SK-N-MC (cell line): ENCODE measurements around the gene UTP25.

Experiments
- DNase-seq: peaks from one replicate; pipeline ENCODE4 v3.0.0-alpha.2; 2011; ENCODE audit warnings: low read depth, low spot score
- H3K27ac ChIP-seq: fragments of 200-600 bp; sonication (generic); 2 replicates; pipeline ENCODE4 v1.5.1; 2016; ENCODE audit warnings: mixed run types
- H3K36me3 ChIP-seq: fragments of 200-600 bp; sonication (generic); 2 replicates; pipeline ENCODE4 v1.6.1; 2017; ENCODE audit warnings: antibody characterized with exemption, low read length, mixed read lengths; ENCODE audit not compliant: insufficient read depth
- H3K4me3 ChIP-seq: fragments of 200-600 bp; sonication (generic); 2 replicates; pipeline ENCODE4 v1.5.1; 2016
- H3K9ac ChIP-seq: fragments of 200-600 bp; sonication (generic); 2 replicates; pipeline ENCODE4 v1.8.0; 2017; ENCODE audit warnings: mixed run types, mixed read lengths; ENCODE audit not compliant: insufficient read length
- H3K9me3 ChIP-seq: fragments of 200-600 bp; sonication (generic); 2 replicates; pipeline ENCODE4 v1.6.1; 2017; ENCODE audit warnings: low read depth, mild to moderate bottlenecking, antibody characterized with exemption, low read length, moderate library complexity, mixed read lengths
- EZH2 ChIP-seq: fragments of 200-600 bp; sonication (generic); IDR thresholded peaks from one replicate; pipeline ENCODE4 v1.6.1; 2017; ENCODE audit warnings: antibody characterized with exemption
- FOXP2 ChIP-seq: optimal IDR thresholded peaks from 2 replicates; pipeline ENCODE3; 2011; ENCODE audit warnings: mild to moderate bottlenecking, moderate library complexity; ENCODE audit not compliant: insufficient read depth; ENCODE audit errors: extremely low read length, control extremely low read depth
- POLR2AphosphoS5 ChIP-seq: IDR thresholded peaks from 2 replicates; pipeline ENCODE4 v1.6.1; 2012; ENCODE audit warnings: mild to moderate bottlenecking, low read depth, low read length, borderline replicate concordance

Gene UTP25

GRCh38 chr1:209827384-209828262 lies at the start of gene UTP25:
TSS of gene UTP25 (plus strand) at chr1:209827972. CDS start at chr1:209828064, 92 bp downstream.
- DNase-seq: peak; percentile 95
- peak; percentile 81 for TF ChIP-seq POLR2AphosphoS5
- peak; percentile 17 for TF ChIP-seq FOXP2
- TF ChIP-seq EZH2: no peak
- Histone ChIP-seq H3K9me3 (no peaks in the 10 kb centered on the region), H3K4me3 (peak within 1 kb of the TSS; percentile 93), H3K36me3 (peaks cover 21% of the 10 kb centered on the region), H3K27ac (peak within 1 kb of the TSS; percentile 23; the same call in 1 of the 2 replicates), H3K9ac (peak within 1 kb of the TSS; percentile 70)

- H3K9ac ChIP-seq: no peak overlapping the region
- no peak for DNase-seq
- no peak overlapping the region for H3K27ac ChIP-seq
- TF ChIP-seq POLR2AphosphoS5: no peak
- TF ChIP-seq FOXP2: no peak
- no peak for TF ChIP-seq EZH2
- no peaks in the 10 kb centered on the region for H3K9me3 ChIP-seq
- H3K4me3 ChIP-seq: no peak overlapping the region
- H3K36me3 ChIP-seq: peaks cover 10% of the 10 kb centered on the region; the same call in 1 of the 2 replicates
These were observed 49.7 kb upstream of the UTP25 start for GRCh38 chr1:209778102-209778501.

- no peak for DNase-seq
- H3K27ac ChIP-seq: peak overlapping the region; percentile 15; the same call in 1 of the 2 replicates
- H3K9me3 ChIP-seq: peaks cover 5% of the 10 kb centered on the region; the same call in 1 of the 2 replicates
- H3K4me3 ChIP-seq: no peak overlapping the region; the same call in 1 of the 2 replicates
- H3K36me3 ChIP-seq: peaks cover 10% of the 10 kb centered on the region; the same call in 1 of the 2 replicates
- peak overlapping the region; percentile 21 for H3K9ac ChIP-seq
- TF ChIP-seq EZH2: no peak
- TF ChIP-seq FOXP2: no peak
- TF ChIP-seq POLR2AphosphoS5: no peak
These were observed 47.5 kb upstream of the UTP25 start for GRCh38 chr1:209780268-209780667.

GRCh38 chr1:209783386-209783785 lies 44.4 kb upstream of the UTP25 start:
- no peak for DNase-seq

GRCh38 chr1:209784265-209785169 lies 43.3 kb upstream of the UTP25 start, which contains the start of gene C1orf74:
TSS of gene C1orf74 (minus strand) at chr1:209784559. CDS start at chr1:209783634, 925 bp downstream.
- TF ChIP-seq EZH2 (no peak), FOXP2 (no peak), POLR2AphosphoS5 (peak; percentile 97)
- peaks cover 5% of the 10 kb centered on the region; the same call in 1 of the 2 replicates for H3K9me3 ChIP-seq
- peaks cover 10% of the 10 kb centered on the region; the same call in 1 of the 2 replicates for H3K36me3 ChIP-seq
- H3K4me3 ChIP-seq: peak within 1 kb of the TSS; percentile 99
- DNase-seq: peak; percentile 81
- peak within 1 kb of the TSS; percentile 99 for H3K9ac ChIP-seq
- peak within 1 kb of the TSS; percentile 88 for H3K27ac ChIP-seq

More at GRCh38 chr1:209783386-209783785, 44.4 kb upstream of the UTP25 start:
- Histone ChIP-seq H3K9ac (peak overlapping the region; percentile 99), H3K36me3 (peaks cover 10% of the 10 kb centered on the region; the same call in 1 of the 2 replicates), H3K27ac (no peak overlapping the region), H3K9me3 (peaks cover 5% of the 10 kb centered on the region; the same call in 1 of the 2 replicates), H3K4me3 (peak overlapping the region; percentile 99)
- TF ChIP-seq POLR2AphosphoS5: no peak
- no peak for TF ChIP-seq EZH2
- TF ChIP-seq FOXP2: no peak

- Histone ChIP-seq H3K27ac (no peak overlapping the region), H3K36me3 (peaks cover 10% of the 10 kb centered on the region; the same call in 1 of the 2 replicates)
These were observed 42.2 kb upstream of the UTP25 start for GRCh38 chr1:209785592-209785991.

GRCh38 chr1:209786146-209786545 lies 41.6 kb upstream of the UTP25 start:
- Histone ChIP-seq H3K4me3 (no peak overlapping the region), H3K9ac (no peak overlapping the region), H3K27ac (no peak overlapping the region), H3K9me3 (peaks cover 5% of the 10 kb centered on the region; the same call in 1 of the 2 replicates), H3K36me3 (peaks cover 10% of the 10 kb centered on the region; the same call in 1 of the 2 replicates)
- TF ChIP-seq POLR2AphosphoS5 (no peak), EZH2 (no peak), FOXP2 (no peak)
- no peak for DNase-seq

More at GRCh38 chr1:209785592-209785991, 42.2 kb upstream of the UTP25 start:
- no peak for TF ChIP-seq POLR2AphosphoS5
- no peak for TF ChIP-seq EZH2
- no peak for TF ChIP-seq FOXP2
- Histone ChIP-seq H3K9me3 (peaks cover 5% of the 10 kb centered on the region; the same call in 1 of the 2 replicates), H3K9ac (no peak overlapping the region), H3K4me3 (no peak overlapping the region)
- no peak for DNase-seq

GRCh38 chr1:209787551-209787950 lies 40.2 kb upstream of the UTP25 start:
- Histone ChIP-seq H3K4me3 (no peak overlapping the region), H3K27ac (no peak overlapping the region), H3K9ac (no peak overlapping the region), H3K36me3 (peaks cover 6% of the 10 kb centered on the region; the same call in 1 of the 2 replicates), H3K9me3 (peaks cover 5% of the 10 kb centered on the region; the same call in 1 of the 2 replicates)
- no peak for DNase-seq
- no peak for TF ChIP-seq FOXP2
- no peak for TF ChIP-seq POLR2AphosphoS5
- TF ChIP-seq EZH2: no peak
